Karpas-422 (cell line): ENCODE data around the gene GTPBP3. TPM values are rescaled to one million over a fixed set of nuclear protein-coding genes. Genes with fewer than 3 reads are reported as not detected.

Experiments used
- DNase-seq: peaks from one replicate; pipeline ENCODE4 v3.0.0-alpha.2; 2015
- H2AFZ ChIP-seq: fragments of 200-600 bp; sonication (generic); 2 replicates; pipeline ENCODE4 v1.6.1; 2014; ENCODE audit warnings: antibody characterized with exemption, low read length, mixed read lengths
- H3K27ac ChIP-seq: fragments of 200-600 bp; sonication (generic); 2 replicates; pipeline ENCODE4 v1.5.1; 2014; ENCODE audit warnings: mild to moderate bottlenecking, low read length, moderate library complexity
- H3K27me3 ChIP-seq: fragments of 200-600 bp; sonication (generic); 2 replicates; pipeline ENCODE4 v1.6.1; 2014; ENCODE audit warnings: low read length, mixed read lengths
- H3K36me3 ChIP-seq: fragments of 200-600 bp; sonication (generic); 2 replicates; pipeline ENCODE4 v1.6.1; 2014; ENCODE audit warnings: low read length, mixed read lengths; ENCODE audit not compliant: insufficient read depth
- H3K4me1 ChIP-seq: fragments of 200-600 bp; sonication (generic); 2 replicates; pipeline ENCODE4 v1.6.1; 2014; ENCODE audit warnings: mild to moderate bottlenecking, low read length, mixed read lengths
- H3K4me2 ChIP-seq: fragments of 200-600 bp; sonication (generic); 2 replicates; pipeline ENCODE4 v1.6.1; 2014; ENCODE audit warnings: low read length, low read depth, mild to moderate bottlenecking; ENCODE audit not compliant: poor library complexity, severe bottlenecking
- H3K4me3 ChIP-seq: fragments of 200-600 bp; sonication (generic); 2 replicates; pipeline ENCODE4 v1.5.1; 2014; ENCODE audit warnings: mild to moderate bottlenecking, antibody characterized with exemption, low read length, mixed read lengths
- H3K79me2 ChIP-seq: fragments of 200-600 bp; sonication (generic); 2 replicates; pipeline ENCODE4 v1.6.1; 2014; ENCODE audit warnings: mild to moderate bottlenecking, low read length, mixed read lengths
- H3K9ac ChIP-seq: fragments of 200-600 bp; sonication (generic); 2 replicates; pipeline ENCODE4 v1.6.0; 2014; ENCODE audit warnings: low read length
- H3K9me2 ChIP-seq: fragments of 200-600 bp; sonication (generic), shearing (Covaris generic); replicated peaks from 2 replicates; pipeline ENCODE4 v1.6.0; 2014; ENCODE audit warnings: mild to moderate bottlenecking, low read length, moderate library complexity; ENCODE audit not compliant: insufficient read depth
- H3K9me3 ChIP-seq: fragments of 300-700, 200-600 bp; sonication (generic); 2 replicates; pipeline ENCODE4 v1.6.1; 2014; ENCODE audit warnings: low read length, mixed read lengths
- H4K20me1 ChIP-seq: fragments of 200-600 bp; sonication (generic); 2 replicates; pipeline ENCODE4 v1.6.1; 2014; ENCODE audit warnings: mild to moderate bottlenecking, antibody characterized with exemption, low read length, low read depth; ENCODE audit not compliant: insufficient read depth
- total RNA-seq: library from RNA; depleted of rRNA; stranded (reverse); fragments of >200 nt; shearing (Covaris generic); gene quantifications from 2 replicates; pipeline ENCODE4 v1.2.3, GENCODE V29; 2014; ENCODE audit warnings: low replicate concordance

The GTPBP3 gene
- total RNA-seq, 1 experiment from 2014 or later, result 29.3 TPM

DNA sequence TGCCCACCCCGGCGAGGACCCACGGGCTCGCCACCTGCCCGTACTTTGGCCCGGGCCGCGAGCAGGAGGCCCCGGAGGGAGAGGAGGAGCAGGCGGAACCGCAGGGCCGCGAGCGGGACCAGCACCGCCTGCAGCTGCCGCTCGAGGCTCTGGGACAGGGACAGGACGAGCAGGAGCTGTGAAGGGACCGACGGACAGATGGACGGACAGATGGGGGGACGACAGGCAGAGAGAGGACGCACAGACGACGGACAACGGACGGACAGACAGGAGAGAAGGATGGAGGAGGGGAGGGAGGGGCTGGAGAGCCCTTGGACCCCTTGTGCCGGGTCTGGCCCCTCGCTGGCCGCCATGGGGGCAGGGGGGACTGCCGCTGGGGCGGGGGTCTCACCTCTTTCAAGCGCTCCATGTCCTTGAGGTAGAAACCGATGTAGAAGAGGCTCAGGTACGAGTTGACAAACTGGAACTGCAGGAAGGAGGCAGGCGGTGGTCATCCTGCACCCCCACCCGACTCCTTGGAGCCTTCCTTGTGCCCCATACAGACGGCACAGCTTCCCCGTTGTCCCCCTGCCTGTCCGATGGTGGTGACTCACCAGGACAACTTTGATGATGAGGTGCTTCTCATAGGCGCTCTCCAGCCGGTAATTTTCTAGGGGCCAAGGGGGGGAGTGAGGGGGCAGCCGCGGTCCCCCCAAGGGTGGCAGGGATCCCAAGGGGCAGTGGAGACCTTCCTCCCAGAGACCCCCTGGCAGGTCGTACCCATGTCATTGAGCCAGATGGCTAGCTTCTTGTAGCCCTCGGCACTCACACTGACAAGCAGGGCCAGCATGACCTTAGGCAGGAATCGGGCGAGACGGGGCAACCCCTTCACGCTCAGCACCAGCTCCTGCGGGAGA lies 7.7 kb upstream of the GTPBP3 start:
- Histone ChIP-seq H3K4me1 (peaks cover 8% of the 10 kb centered on the region), H3K4me2 (no peak overlapping the region), H3K9me2 (no peaks in the 10 kb centered on the region), H3K79me2 (no peaks in the 10 kb centered on the region), H3K36me3 (no peaks in the 10 kb centered on the region), H3K9ac (no peak overlapping the region), H3K27me3 (no peaks in the 10 kb centered on the region), H2AFZ (no peak overlapping the region), H3K4me3 (no peak overlapping the region), H3K9me3 (no peaks in the 10 kb centered on the region), H4K20me1 (no peaks in the 10 kb centered on the region), H3K27ac (no peak overlapping the region)
- DNase-seq, result no peak

- Histone ChIP-seq H3K27ac (no peak overlapping the region), H3K27me3 (no peaks in the 10 kb centered on the region), H3K4me1 (peaks cover 15% of the 10 kb centered on the region), H3K4me2 (no peak overlapping the region), H3K9ac (no peak overlapping the region), H3K9me3 (no peaks in the 10 kb centered on the region), H4K20me1 (no peaks in the 10 kb centered on the region), H3K36me3 (no peaks in the 10 kb centered on the region), H2AFZ (no peak overlapping the region), H3K79me2 (no peaks in the 10 kb centered on the region), H3K4me3 (no peak overlapping the region), H3K9me2 (no peaks in the 10 kb centered on the region)
- no peak for DNase-seq
These were observed 6.9 kb upstream of the GTPBP3 start for GRCh38 chr19:17330262-17331044.

GRCh38 chr19:17331045-17331558 lies 6.3 kb upstream of the GTPBP3 start:
- H3K4me1 ChIP-seq, result peaks cover 17% of the 10 kb centered on the region
- DNase-seq, result no peak

DNA sequence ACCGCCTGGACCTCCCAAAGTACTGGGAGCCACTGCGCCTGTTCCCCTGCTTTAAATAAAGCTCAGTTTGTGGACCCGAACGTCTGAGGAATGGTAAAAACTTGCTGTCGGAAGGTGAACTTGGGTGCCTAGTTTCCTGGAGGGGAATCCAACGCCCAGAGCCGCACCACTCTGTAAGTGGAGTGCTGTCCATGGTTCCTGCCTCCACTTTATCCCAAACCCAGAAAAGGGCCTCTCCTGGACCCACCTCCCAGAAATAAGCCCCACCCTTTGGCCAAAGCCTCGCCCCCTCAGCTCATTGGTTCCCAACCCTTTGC lies 5.0 kb upstream of the GTPBP3 start:
- H2AFZ ChIP-seq, result no peak overlapping the region
- no peak overlapping the region for H3K4me2 ChIP-seq
- H3K4me3 ChIP-seq, result no peak overlapping the region
- no peaks in the 10 kb centered on the region for H3K27me3 ChIP-seq
- H3K9me3 ChIP-seq, result no peaks in the 10 kb centered on the region
- H3K36me3 ChIP-seq, result no peaks in the 10 kb centered on the region
- H3K9me2 ChIP-seq, result no peaks in the 10 kb centered on the region
- H3K79me2 ChIP-seq, result no peaks in the 10 kb centered on the region
- no peak overlapping the region for H3K9ac ChIP-seq
- peaks cover 20% of the 10 kb centered on the region for H3K4me1 ChIP-seq
- no peak for DNase-seq
- H4K20me1 ChIP-seq, result no peaks in the 10 kb centered on the region
- no peak overlapping the region for H3K27ac ChIP-seq

More at GRCh38 chr19:17331045-17331558, 6.3 kb upstream of the GTPBP3 start:
- Histone ChIP-seq H2AFZ (no peak overlapping the region), H3K4me3 (no peak overlapping the region), H3K4me2 (no peak overlapping the region), H3K9ac (no peak overlapping the region), H3K27ac (no peak overlapping the region), H4K20me1 (no peaks in the 10 kb centered on the region), H3K36me3 (no peaks in the 10 kb centered on the region), H3K9me2 (no peaks in the 10 kb centered on the region), H3K27me3 (no peaks in the 10 kb centered on the region), H3K79me2 (no peaks in the 10 kb centered on the region), H3K9me3 (no peaks in the 10 kb centered on the region)

DNA sequence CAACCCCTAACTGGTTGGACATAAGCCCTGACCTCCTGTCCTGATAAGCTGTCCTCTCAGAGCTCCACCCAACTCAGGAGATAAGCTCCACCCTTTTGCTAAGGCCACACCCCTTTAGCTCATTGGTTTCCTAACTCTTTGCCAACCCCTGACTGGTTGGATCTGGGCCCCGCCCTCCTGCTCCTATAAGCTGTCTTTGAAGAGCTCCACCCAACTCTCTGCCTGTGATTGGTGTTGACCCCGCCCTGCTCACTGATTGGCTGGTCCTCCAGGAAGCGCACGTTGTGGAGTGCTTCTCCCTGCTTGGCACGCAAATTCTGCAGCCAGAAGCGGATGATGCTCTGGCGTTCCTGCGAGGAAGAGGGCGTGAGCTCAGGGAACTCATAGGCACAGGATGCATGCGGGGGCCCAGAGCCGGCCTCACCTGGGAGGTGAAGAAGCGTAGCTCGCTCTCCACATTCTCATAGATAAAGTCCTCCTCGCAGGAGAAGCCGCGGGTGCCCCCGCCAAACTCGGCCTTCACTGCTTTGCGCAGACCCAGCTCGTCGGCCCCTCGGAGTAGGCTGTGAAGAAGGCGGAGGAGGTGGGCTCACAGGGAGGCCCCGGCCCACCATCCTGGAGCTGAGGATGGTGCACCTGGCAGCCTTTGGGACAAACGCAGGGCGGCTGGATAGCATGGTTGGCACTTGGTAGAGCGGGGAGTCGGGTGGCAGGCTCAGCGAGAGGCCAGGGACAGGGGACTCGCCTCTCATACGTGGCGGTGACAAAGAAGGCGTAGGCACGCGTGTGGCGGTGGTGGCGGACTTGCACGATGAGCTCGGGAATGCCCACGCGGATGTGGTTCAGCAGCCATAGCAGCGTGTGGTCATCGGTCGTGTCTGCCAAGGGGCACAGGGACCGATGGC lies 4.4 kb upstream of the GTPBP3 start:
- H3K36me3 ChIP-seq, result no peaks in the 10 kb centered on the region
- no peak overlapping the region for H2AFZ ChIP-seq
- DNase-seq, result peak; percentile 95
- H4K20me1 ChIP-seq, result no peaks in the 10 kb centered on the region
- H3K9ac ChIP-seq, result no peak overlapping the region
- no peak overlapping the region for H3K4me2 ChIP-seq
- no peaks in the 10 kb centered on the region for H3K9me3 ChIP-seq
- no peak overlapping the region; the same call in 1 of the 2 replicates for H3K4me3 ChIP-seq
- peaks cover under 1% of the 10 kb centered on the region for H3K79me2 ChIP-seq
- H3K27me3 ChIP-seq, result no peaks in the 10 kb centered on the region
- H3K27ac ChIP-seq, result no peak overlapping the region
- H3K9me2 ChIP-seq, result no peaks in the 10 kb centered on the region
- H3K4me1 ChIP-seq, result peaks cover 20% of the 10 kb centered on the region

GRCh38 chr19:17333611-17334413 lies 3.5 kb upstream of the GTPBP3 start:
- DNase-seq, result peak; percentile 61
- Histone ChIP-seq H2AFZ (peak overlapping the region; percentile 84; the same call in 1 of the 2 replicates), H4K20me1 (no peaks in the 10 kb centered on the region), H3K9ac (peak overlapping the region; percentile 72), H3K4me1 (peaks cover 28% of the 10 kb centered on the region), H3K27ac (no peak overlapping the region), H3K36me3 (no peaks in the 10 kb centered on the region), H3K4me2 (peak overlapping the region; percentile 94), H3K27me3 (no peaks in the 10 kb centered on the region), H3K9me3 (no peaks in the 10 kb centered on the region), H3K4me3 (peak overlapping the region; percentile 73), H3K9me2 (no peaks in the 10 kb centered on the region), H3K79me2 (peaks cover 9% of the 10 kb centered on the region)
